Measurements from ENCODE around the gene GPRIN1.
"Not testable (repeated sequence)": the region's sequence is repeated elsewhere in the genome, so short reads cannot be mapped to it uniquely, and the experiment has no call there.

GPRIN1 gene

DNA sequence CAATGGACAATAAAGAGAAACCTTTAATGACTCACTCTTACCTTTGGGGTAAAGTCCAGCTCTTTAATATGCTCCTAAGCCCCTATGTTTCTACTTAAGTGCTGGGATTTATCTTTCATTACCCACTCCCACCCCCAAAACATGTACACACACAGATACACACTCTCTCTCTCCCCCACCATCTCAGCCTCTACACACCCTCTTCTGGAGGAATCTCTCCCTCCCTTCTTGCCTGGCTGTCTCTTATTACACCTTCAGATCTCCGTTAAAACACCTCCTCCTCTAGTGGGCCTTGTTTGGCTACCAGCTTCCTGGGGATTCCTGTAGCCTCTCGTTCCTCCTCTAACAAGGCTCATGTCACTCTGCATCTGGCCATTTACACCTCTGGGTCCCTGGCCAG, 6.9 kb downstream of the GPRIN1 start:
- Histone ChIP-seq H3K36me3 (ENCODE audit: insufficient read depth, low read length) (no peaks in the 10 kb centered on the region), H3K9ac (ENCODE audit: low read depth, low read length) (no peak overlapping the region), H3K4me2 (ENCODE audit: low read length) (no peak overlapping the region), H3K9me3 (replicated peaks; ENCODE audit: low read length) (no peaks in the 10 kb centered on the region), H3K4me3 (ENCODE audit: low read length) (no peak overlapping the region), H3K4me1 (ENCODE audit: control insufficient read depth, insufficient read depth, low read length) (no peaks in the 10 kb centered on the region), H3K27me3 (ENCODE audit: control insufficient read depth, insufficient read depth, low read length) (no peaks in the 10 kb centered on the region)

- H3K4me1 ChIP-seq (ENCODE audit: control insufficient read depth, insufficient read depth, low read length), result no peaks in the 10 kb centered on the region
- H3K36me3 ChIP-seq (ENCODE audit: insufficient read depth, low read length), result no peaks in the 10 kb centered on the region
- no peak overlapping the region for H3K4me3 ChIP-seq (ENCODE audit: low read length)
- no peaks in the 10 kb centered on the region for H3K27me3 ChIP-seq (ENCODE audit: control insufficient read depth, insufficient read depth, low read length)
- H3K4me2 ChIP-seq (ENCODE audit: low read length), result no peak overlapping the region
- H3K9me3 ChIP-seq (replicated peaks; ENCODE audit: low read length), result no peaks in the 10 kb centered on the region
- no peak overlapping the region for H3K9ac ChIP-seq (ENCODE audit: low read depth, low read length)
Measured at GRCh38 chr5:176601901-176602482, 8.0 kb downstream of the GPRIN1 start.

DNA sequence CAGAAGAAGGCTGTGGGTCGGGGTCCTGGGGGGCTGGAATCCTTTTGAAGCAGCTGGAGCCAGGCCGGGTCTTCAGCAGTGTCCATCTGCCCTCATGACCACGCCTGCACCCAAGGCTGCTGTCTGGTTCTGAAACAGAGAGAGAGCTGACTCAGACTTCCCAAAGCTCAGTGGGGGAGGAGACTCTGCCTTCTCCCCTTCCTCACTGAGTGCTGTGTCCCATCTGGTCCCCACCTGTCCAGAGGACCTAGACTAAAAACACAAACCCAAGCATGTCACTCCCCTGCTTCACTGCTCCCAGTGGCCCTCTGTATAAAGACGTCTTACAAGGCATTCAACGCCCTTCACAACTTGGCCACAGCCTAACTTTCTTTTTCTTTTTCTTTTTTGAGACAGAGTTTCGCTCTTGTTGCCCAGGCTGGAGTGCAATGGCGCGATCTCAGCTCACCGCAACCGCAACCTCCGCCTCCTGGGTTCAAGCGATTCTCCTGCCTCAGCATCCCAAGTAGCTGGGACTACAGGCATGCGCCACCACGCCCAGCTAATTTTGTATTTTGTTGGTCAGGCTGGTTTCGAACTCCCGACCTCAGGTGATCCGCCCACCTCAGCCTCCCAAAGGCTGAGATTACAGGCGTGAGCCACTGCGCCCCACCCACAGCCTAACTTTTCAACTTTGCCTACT, 10.1 kb downstream of the GPRIN1 start:
- H3K4me2 ChIP-seq (ENCODE audit: low read length); H3K9ac ChIP-seq (ENCODE audit: low read depth, low read length); H3K27me3 ChIP-seq (ENCODE audit: control insufficient read depth, insufficient read depth, low read length); H3K36me3 ChIP-seq (ENCODE audit: insufficient read depth, low read length); H3K4me1 ChIP-seq (ENCODE audit: control insufficient read depth, insufficient read depth, low read length); H3K4me3 ChIP-seq (ENCODE audit: low read length); H3K9me3 ChIP-seq (replicated peaks; ENCODE audit: low read length): not testable (repeated sequence)

GRCh38 chr5:176597417-176598389, 12.3 kb downstream of the GPRIN1 start:
- Histone ChIP-seq H3K36me3 (ENCODE audit: insufficient read depth, low read length) (no peaks in the 10 kb centered on the region), H3K4me3 (ENCODE audit: low read length) (no peak overlapping the region), H3K9ac (ENCODE audit: low read depth, low read length) (no peak overlapping the region), H3K4me2 (ENCODE audit: low read length) (no peak overlapping the region), H3K27me3 (ENCODE audit: control insufficient read depth, insufficient read depth, low read length) (no peaks in the 10 kb centered on the region), H3K9me3 (replicated peaks; ENCODE audit: low read length) (no peaks in the 10 kb centered on the region), H3K4me1 (ENCODE audit: control insufficient read depth, insufficient read depth, low read length) (no peaks in the 10 kb centered on the region)

DNA sequence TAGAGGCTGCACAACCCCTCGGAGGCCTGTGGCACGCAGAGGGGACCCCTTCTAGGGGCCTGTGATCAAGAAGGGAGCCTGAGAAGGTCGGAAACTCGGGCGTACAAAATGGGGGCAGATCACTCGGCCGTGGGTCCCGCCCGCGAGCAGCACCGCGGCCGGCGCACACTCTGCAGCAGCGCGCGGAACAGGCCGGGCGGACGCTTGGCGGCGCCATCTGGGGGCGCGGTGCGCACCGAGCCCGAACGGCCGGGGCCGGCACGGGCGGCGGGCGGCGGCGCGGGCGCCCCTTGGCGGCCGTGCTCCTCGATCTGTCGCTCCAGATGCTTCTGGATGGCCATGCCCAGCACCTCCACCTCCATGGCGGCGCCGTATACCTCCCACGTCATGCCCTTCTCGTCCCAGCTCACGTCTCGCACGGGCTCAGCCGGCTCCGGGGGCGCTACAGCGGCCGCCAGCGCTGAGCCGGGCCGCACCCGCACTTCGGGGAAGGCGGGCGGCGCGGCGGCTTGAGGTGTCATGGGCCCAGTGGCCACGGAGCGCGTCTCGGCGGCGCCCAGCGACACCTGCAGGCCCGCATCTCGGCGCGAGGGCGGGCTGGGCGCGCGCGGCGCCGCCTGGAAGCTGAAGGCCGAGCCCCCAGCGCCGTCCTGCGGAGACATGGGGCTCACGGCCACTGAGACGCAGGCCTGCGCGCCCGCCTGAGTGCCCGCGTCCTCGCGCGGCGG, 13.1 kb downstream of the GPRIN1 start:
- no peaks in the 10 kb centered on the region for H3K9me3 ChIP-seq (replicated peaks; ENCODE audit: low read length)
- H3K27me3 ChIP-seq (ENCODE audit: control insufficient read depth, insufficient read depth, low read length), result no peaks in the 10 kb centered on the region
- H3K4me2 ChIP-seq (ENCODE audit: low read length), result no peak overlapping the region
- H3K4me1 ChIP-seq (ENCODE audit: control insufficient read depth, insufficient read depth, low read length), result no peaks in the 10 kb centered on the region
- H3K36me3 ChIP-seq (ENCODE audit: insufficient read depth, low read length), result no peaks in the 10 kb centered on the region
- no peak overlapping the region for H3K4me3 ChIP-seq (ENCODE audit: low read length)
- no peak overlapping the region for H3K9ac ChIP-seq (ENCODE audit: low read depth, low read length)

DNA sequence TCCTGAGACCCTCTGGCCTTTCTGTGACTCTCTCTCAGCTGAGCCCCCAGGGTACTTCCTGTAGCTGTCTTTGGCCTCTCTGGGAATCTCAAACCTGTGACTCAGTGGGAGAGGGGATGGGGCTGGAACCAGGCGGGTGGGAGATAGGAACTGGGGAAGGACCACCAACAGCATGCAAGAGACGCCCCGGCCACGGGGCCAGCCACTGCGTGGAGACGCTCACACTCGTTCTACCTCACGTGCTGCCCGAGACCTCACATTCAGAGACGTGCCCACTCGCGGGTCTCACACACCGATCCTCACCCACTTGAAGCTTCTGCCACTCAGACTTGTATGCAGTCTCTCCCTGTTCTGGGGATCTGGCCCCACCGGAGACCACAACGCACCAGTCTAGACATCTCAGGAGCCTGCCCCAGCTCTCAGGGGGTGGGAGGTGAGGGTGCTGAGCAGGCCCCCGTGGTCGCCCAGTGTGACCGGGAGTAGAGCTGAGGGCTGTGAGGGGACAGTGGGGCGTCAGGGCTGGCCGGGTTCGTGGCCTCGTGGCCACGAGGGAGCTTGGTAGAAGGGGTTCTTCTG, 13.8 kb downstream of the GPRIN1 start:
- no peak overlapping the region for H3K4me2 ChIP-seq (ENCODE audit: low read length)
- no peaks in the 10 kb centered on the region for H3K36me3 ChIP-seq (ENCODE audit: insufficient read depth, low read length)
- no peaks in the 10 kb centered on the region for H3K4me1 ChIP-seq (ENCODE audit: control insufficient read depth, insufficient read depth, low read length)
- no peak overlapping the region for H3K4me3 ChIP-seq (ENCODE audit: low read length)
- H3K9me3 ChIP-seq (replicated peaks; ENCODE audit: low read length), result no peaks in the 10 kb centered on the region
- no peak overlapping the region for H3K9ac ChIP-seq (ENCODE audit: low read depth, low read length)
- H3K27me3 ChIP-seq (ENCODE audit: control insufficient read depth, insufficient read depth, low read length), result no peaks in the 10 kb centered on the region

DNA sequence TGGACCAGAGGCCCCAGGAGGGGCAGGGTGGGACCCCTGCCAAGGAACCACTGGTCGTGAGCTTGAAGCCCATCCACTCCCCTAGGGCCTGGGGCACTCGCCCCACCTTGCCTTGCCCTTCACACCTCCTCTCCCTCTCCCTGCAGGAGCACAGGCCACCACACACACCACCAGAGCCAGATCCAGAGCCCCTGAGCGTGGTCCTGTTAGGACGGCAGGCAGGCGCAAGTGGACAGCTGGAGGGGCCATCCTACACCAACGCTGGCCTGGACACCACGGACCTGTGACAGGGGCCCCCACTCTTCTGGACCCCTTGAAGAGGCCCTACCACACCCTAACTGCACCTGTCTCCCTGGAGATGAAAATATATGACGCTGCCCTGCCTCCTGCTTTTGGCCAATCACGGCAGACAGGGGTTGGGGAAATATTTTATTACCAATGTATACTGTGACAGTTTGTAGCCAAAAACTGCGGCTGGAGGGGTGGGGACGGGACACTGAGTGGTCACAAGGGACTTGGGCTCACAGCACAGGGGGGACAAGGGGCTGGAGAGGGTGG, 14.5 kb downstream of the GPRIN1 start:
- no peaks in the 10 kb centered on the region for H3K9me3 ChIP-seq (replicated peaks; ENCODE audit: low read length)
- H3K27me3 ChIP-seq (ENCODE audit: control insufficient read depth, insufficient read depth, low read length), result no peaks in the 10 kb centered on the region
- no peak overlapping the region for H3K4me3 ChIP-seq (ENCODE audit: low read length)
- no peaks in the 10 kb centered on the region for H3K36me3 ChIP-seq (ENCODE audit: insufficient read depth, low read length)
- no peak overlapping the region for H3K4me2 ChIP-seq (ENCODE audit: low read length)
- no peak overlapping the region for H3K9ac ChIP-seq (ENCODE audit: low read depth, low read length)
- H3K4me1 ChIP-seq (ENCODE audit: control insufficient read depth, insufficient read depth, low read length), result no peaks in the 10 kb centered on the region

- Histone ChIP-seq H3K4me3 (ENCODE audit: low read length) (no peak overlapping the region), H3K9ac (ENCODE audit: low read depth, low read length) (no peak overlapping the region), H3K4me2 (ENCODE audit: low read length) (no peak overlapping the region), H3K27me3 (ENCODE audit: control insufficient read depth, insufficient read depth, low read length) (no peaks in the 10 kb centered on the region), H3K9me3 (replicated peaks; ENCODE audit: low read length) (no peaks in the 10 kb centered on the region), H3K4me1 (ENCODE audit: control insufficient read depth, insufficient read depth, low read length) (no peaks in the 10 kb centered on the region), H3K36me3 (ENCODE audit: insufficient read depth, low read length) (no peaks in the 10 kb centered on the region)
Measured at GRCh38 chr5:176594554-176594953, 15.4 kb downstream of the GPRIN1 start.

DNA sequence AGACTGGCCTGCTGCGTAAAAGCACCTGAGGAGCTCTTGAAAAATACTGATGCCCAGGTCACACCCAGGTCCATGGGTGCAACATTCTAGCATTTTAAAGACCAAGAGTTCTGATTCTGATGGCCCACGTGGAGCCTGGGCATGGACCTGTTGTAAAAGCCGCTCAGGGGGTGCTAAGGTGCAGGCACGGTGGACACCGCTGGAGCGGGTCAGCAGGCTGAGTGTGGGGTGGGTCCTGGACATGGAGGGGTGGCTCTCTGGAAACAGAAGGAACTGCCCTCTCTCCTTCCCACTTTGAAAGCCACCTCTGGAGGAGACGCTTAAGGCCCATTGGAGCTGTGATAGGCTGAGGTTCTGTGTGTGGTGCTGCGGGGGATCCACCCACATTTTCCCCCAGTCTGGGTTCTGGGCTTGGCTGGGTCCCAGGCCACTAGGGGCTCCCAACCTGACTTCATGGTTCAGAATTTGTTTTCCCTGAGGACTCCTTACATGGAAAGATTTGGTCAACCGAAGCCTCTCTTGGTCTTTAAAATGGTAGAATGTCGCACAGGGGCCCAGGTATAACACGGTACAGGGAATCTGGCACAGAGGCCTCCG, 16.6 kb downstream of the GPRIN1 start:
- H3K36me3 ChIP-seq (ENCODE audit: insufficient read depth, low read length), result no peaks in the 10 kb centered on the region
- H3K4me1 ChIP-seq (ENCODE audit: control insufficient read depth, insufficient read depth, low read length), result no peaks in the 10 kb centered on the region
- no peaks in the 10 kb centered on the region for H3K9me3 ChIP-seq (replicated peaks; ENCODE audit: low read length)
- H3K4me2 ChIP-seq (ENCODE audit: low read length), result no peak overlapping the region
- H3K27me3 ChIP-seq (ENCODE audit: control insufficient read depth, insufficient read depth, low read length), result no peaks in the 10 kb centered on the region
- H3K4me3 ChIP-seq (ENCODE audit: low read length), result no peak overlapping the region
- no peak overlapping the region for H3K9ac ChIP-seq (ENCODE audit: low read depth, low read length)

GRCh38 chr5:176592573-176592972, 17.4 kb downstream of the GPRIN1 start:
- Histone ChIP-seq H3K4me2 (ENCODE audit: low read length) (no peak overlapping the region), H3K9me3 (replicated peaks; ENCODE audit: low read length) (no peaks in the 10 kb centered on the region), H3K27me3 (ENCODE audit: control insufficient read depth, insufficient read depth, low read length) (no peaks in the 10 kb centered on the region), H3K9ac (ENCODE audit: low read depth, low read length) (no peak overlapping the region), H3K4me1 (ENCODE audit: control insufficient read depth, insufficient read depth, low read length) (no peaks in the 10 kb centered on the region), H3K4me3 (ENCODE audit: low read length) (no peak overlapping the region), H3K36me3 (ENCODE audit: insufficient read depth, low read length) (no peaks in the 10 kb centered on the region)

All from skeletal muscle satellite cell (primary cell).